Measurements from ENCODE around the gene NDUFS7.

- TF ChIP-seq POLR2A (conservative IDR thresholded peaks at IDR 0.05): no peak
- TF ChIP-seq ZNF197 (CRISPR knock-in tag; IDR thresholded peaks at IDR 0.05; ENCODE audit: low read depth): no peak
Measured at GRCh38 chr19:1412995-1413800, 29.5 kb downstream of the NDUFS7 start.
